ENCODE results near the gene RECQL5.
A peak's percentile ranks its signal among the peaks of the same experiment; 100 is the strongest.

Gene RECQL5

GRCh38 chr17:75666959-75667790, at the start of gene RECQL5, which contains the start of gene SAP30BP:
TSS of gene RECQL5 (minus strand) at chr17:75667154. CDS start at chr17:75666557, 597 bp downstream.
TSS of gene SAP30BP (plus strand) at chr17:75667338. CDS start at chr17:75667373, 35 bp downstream.
- peak; percentile 99 for DNase-seq

- DNase-seq: no peak
Measured at GRCh38 chr17:75712446-75712845, 45.5 kb upstream of the RECQL5 start.

GRCh38 chr17:75707079-75707571, 40.2 kb upstream of the RECQL5 start:
- no peak for DNase-seq

- no peak for DNase-seq
Measured at GRCh38 chr17:75706042-75706728, 39.2 kb upstream of the RECQL5 start.

DNA sequence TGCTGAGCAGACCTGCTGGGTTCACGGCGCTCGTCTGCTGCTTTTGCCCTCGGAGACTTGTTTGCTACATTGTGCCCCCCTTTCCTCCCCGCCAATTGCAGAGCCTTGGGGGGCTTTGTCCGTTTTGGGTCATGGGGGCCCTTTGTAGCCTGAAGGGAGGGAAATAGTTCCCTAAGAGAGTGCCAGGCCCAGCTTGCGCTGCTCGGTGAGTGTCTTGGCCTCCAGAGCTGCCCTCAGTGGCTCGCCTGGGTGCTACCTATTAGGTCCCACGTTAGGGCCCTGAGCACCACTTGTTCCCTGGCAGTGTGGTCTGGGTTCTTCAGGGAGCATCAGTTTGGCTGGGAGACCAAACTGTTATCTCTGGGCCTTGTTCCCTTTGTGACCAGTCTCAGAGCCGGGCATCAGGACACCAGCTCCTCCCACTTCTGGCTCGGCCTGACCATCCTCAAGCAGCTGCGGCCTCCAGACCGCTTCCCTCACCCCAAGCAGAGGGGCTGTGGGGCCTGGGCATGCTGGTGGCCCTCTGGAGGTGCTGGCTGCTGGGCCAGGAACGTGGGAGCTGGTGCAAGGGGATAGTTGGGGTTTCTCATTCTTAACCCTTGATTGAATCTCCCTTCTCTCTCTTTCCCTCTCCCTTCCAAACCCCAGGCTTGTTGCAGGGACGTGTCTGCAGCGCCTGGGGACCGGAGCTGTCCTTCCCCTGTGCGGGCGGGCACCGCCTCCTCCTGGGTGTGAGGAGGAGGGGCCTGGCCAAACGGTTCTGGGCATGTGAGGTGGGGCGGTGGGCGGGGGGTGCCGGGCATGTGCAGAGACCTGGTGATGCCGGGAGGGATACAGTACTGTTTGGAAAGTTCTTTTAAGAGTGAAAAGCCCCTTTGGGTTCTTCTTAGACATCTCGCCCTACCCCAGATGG, 38.3 kb upstream of the RECQL5 start:
- DNase-seq: no peak

GRCh38 chr17:75703591-75703990, 36.6 kb upstream of the RECQL5 start:
- no peak for DNase-seq

DNA sequence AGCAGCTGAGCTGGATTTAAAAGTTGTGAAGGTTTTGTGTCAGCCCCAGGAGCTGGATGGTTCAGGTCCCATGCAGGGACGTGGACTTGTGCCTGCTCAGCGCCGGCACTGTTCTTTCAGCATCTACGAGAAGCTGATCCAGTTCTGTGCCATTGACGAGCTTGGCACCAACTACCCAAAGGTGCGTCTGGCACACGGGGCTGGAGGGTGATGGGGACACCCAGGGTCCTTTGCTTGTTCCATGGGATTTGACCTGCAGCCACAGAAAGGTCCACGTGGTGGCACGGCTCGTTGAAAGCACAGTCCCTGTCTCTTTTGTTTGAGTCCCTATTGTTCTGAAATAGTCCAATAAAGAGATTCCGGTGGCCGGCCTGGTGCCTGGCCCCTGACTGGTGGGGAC, 36.2 kb upstream of the RECQL5 start:
- no peak for DNase-seq

GRCh38 chr17:75701288-75701687, 34.3 kb upstream of the RECQL5 start:
- no peak for DNase-seq

- DNase-seq: no peak
Measured at GRCh38 chr17:75698659-75699058, 31.7 kb upstream of the RECQL5 start.

DNA sequence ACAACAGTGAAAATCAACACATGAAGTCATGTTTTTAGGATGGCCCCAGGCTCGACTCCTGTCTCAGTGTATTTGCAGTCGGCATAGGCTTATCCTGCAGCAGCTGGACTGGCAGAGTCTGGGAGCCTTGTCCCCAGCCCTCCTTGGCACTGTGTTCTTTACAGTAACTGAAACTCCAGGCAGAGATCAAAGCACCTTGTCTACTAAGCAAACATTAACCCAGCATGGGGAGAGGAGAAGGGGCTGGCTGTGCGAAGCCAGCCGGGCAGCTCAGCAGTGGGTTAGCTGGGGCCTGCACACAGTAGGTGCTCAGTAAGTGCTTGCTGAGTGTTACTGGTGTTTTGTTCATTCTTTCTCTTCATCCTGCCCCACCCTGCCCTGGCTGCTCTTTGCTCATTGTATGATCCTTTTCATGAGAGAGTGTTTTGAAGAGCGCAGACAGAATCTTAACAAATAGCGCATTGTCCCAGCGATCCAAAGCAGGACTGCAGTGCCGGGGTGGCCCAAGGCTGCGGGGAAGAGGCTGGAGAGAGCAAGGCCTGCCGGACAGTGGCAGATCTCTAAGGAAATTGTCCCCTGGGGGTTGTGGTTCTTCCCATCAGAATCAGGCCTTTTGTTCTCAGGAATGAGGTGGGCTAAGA, 30.8 kb upstream of the RECQL5 start:
- no peak for DNase-seq

DNA sequence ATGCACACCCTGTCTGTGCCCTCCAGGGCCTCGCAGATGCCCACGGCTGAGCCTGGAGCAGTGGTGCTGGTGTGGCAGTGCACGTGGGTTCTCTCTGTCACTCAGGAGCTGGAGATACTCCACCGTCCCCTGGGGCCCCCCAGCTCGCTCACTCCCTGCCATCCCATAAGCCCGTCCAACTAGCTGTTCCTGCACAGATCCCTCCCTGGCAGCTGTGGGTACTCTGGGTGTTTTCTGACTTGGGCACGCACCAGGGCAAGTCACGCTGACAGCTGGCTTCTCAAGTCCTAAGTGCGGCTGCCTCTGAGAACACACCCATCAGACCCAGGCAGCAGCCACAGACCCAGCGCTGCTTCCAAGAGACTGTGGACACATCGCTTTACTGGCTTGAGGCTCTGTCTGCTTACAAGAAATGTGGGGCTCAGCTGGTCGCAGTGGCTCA, 28.9 kb upstream of the RECQL5 start:
- no peak for DNase-seq

GRCh38 chr17:75695141-75695829, 28.3 kb upstream of the RECQL5 start:
- DNase-seq: no peak

DNA sequence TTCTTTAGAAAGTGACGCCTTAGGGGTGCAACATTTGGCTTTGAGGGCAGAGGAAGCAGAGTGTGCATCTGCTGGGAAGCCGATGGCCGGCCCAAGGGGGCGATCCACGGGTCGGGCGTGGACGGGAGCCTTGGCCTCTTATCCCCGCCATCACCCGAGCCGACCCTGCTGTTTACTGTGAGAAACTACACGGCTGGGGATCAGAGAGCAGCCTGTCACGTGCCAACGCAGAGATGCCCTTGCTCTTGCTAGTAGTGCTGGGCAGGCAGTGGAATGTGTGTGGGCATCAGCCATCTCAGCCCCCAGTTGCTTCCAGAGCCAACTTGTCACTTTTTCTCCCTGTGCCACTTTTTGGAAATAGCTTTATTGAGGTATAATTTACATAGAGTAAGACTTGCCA, 27.6 kb upstream of the RECQL5 start:
- DNase-seq: no peak

DNA sequence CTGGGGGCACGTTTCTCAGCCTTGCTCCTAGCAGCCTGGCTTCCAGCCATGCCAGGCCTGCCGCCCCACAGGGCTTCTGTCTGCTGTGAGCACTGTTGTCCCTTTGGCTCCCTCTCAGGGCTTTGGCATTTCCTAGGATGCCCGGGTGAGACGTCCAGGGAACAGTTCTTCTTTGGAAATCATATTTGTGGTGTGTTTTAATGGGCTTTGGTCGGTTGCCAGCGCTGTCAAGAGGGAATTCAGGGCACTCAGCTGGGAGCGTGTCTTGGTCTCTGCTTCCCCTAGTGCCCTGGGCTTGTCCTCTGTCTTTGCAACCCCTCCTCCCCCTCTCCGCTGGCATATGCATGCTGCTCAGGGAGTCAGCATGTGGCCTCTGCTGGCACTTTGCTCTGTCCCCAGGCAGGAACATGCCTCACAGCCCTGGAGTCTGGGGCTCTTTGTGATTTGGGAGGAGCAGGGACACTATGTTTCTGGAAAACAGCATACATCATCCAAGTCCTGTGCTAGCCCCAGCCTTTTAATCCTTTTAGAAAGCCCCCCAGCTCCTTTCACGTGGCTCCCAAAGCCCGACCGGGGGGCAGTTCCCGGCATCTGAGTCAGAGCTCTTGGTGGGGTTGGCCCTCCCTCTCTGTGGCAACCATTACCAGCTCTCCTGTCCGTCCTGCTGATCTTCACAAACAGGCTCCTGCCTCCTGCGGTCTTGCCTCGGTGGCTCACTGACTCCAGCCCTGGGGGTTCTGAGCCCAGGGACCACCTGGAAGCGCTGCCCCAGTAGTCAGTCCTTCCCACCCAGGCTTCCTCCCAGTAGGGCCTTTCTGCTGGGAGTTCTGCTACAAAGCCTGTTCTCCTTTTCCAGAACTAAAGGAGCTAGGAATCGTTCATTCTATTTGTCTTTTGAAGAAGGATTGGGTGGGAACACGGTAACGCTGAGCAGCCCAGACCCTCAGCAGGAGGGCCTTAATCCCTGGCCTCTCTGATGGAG, 26.8 kb upstream of the RECQL5 start:
- no peak for DNase-seq

DNA sequence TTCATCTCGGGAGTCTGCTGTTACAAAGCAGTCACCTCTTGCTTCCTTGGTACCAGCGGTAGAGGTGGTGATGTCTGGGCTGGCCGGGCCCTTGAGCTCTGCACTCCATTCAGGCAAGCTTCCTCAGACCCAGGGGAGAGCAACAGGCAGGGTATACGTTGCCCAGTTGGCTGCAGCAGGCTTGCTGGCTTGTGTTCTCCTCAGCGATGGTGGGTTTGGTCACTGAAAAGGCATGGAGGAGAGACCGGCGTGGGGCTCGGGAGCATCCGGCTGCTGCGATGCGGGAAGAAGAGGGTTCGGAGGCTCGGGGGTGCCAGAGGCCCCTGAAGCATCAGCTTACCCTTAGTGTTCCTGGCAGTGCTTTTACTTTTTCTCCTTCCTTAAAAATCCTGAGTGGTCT, 26.0 kb upstream of the RECQL5 start:
- no peak for DNase-seq

- no peak for DNase-seq
Measured at GRCh38 chr17:75691801-75692626, 25.1 kb upstream of the RECQL5 start.

DNA sequence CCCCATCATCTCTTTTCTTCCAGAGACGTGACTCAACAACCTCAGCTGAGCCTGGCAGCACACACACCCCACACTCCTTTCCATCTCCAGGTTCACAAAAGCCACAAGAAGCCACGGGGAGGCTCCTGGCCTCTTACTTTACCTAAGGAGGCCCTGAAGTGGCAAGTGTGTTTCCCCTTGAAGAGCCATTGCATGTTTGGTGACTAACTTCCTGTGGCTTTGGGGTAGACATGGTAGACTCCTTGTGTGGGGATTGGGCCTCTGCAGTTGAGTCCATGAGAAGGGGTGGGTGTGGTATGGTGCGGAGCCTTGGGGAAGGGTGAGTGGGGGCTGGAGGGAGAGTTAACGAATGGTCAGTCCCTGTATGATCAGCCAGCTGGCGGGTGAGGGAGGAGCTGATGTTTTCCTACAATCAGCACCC, 24.4 kb upstream of the RECQL5 start:
- peak; percentile 76 to 77 for DNase-seq

DNA sequence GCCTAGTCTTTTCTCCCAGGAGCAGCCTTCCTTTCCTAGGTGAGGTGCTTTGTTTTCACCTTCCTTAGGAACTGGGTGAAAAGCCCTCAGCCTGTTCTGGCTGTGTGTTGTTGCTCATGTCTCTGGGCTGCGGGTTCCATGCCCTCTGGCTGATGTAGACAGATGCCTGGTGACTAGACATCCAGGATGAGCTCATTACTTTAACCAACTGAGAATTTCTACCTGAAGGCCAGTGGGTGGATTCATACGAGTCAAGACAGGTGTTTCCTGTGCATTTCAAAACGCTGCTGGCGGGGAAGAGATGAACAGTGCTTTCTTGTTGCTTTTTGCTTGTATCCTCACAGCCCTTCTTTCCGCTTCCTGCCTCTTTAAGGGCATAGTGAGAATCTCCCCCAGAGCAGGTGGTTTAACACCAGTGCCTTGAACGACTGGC, 22.5 kb upstream of the RECQL5 start:
- peak; percentile 35 to 48 for DNase-seq

DNA sequence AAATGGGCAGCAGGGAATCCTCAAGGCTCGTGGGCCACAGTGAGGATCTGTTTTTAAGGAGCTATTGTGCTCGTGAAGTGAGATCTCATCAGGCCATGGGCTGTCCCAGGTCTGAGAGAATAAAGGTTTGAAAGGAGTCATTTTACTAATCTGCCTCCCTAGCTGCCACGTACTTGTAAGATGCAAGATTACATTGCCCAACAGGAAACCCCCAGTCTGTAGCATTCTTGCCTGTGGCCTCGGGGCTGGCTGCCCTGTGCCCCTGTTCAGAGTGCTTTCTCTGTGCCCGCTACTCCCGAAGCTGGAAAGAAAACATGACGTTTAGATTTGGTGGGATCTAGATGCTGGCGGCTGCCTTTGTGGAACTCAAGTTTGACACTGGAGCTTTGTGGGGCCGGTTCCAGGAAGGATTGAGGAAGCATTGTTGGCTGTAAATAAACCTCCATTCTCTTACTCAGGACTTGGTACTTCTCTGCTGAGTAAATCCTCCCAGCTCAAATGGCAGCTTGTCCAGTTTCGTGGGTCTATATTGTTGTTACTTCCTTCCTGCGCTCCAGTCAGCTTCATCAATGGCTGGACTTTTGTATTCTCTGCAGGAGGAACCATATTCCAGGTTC, 21.4 kb upstream of the RECQL5 start:
- DNase-seq: peak in 1 of 2 experiments; percentile 32
